ENCODE data around the gene RUFY3. TPM values are rescaled to one million over a fixed set of nuclear protein-coding genes. Genes with fewer than 3 reads are reported as not detected.

Gene RUFY3
- total and polyA plus RNA-seq, 9 of the 15 experiments (the other 6 are each of a cell fraction or from before 2014, with no cell fraction given), result 4.2 to 31.1 (median 21.5) TPM

GRCh38 chr4:70839589-70840093 lies 117.9 kb downstream of the RUFY3 start, which contains the start of gene GRSF1 (continued):
- TF ChIP-seq KAT7 (CRISPR knock-in tag; IDR thresholded peaks at IDR 0.05; ENCODE audit: borderline replicate concordance) (no peak), DDX20 (tag; IDR thresholded peaks at IDR 0.05; ENCODE audit: low read depth) (no peak), ADNP (tag; IDR thresholded peaks at IDR 0.05) (no peak), CEBPG (CRISPR knock-in tag; IDR thresholded peaks at IDR 0.05) (no peak), CEBPG (tag; conservative IDR thresholded peaks at IDR 0.05 in 1 of 2, IDR thresholded peaks at IDR 0.05 in 1 of 2) (no peak), ZNF584 (CRISPR knock-in tag; IDR thresholded peaks at IDR 0.05; ENCODE audit: low read depth) (no peak), SIN3A (IDR thresholded peaks at IDR 0.05; ENCODE audit: borderline replicate concordance in 2 of 2, control insufficient read depth in 1 of 2, low read depth in 2 of 2, low read length in 2 of 2) (peak; percentile 48 to 61; a peak in 1 of 4 replicates), ZFP1 (CRISPR knock-in tag; IDR thresholded peaks at IDR 0.05) (no peak), JUND (IDR thresholded peaks at IDR 0.05; ENCODE audit: borderline replicate concordance, low read depth, low read length) (no peak), JUND (tag; IDR thresholded peaks at IDR 0.05; ENCODE audit: borderline replicate concordance, low read depth, low read length) (no peak; the same call in 2 of the 3 replicates), EP400 (IDR thresholded peaks at IDR 0.05) (peak; percentile 70; the same call in 1 of the 2 replicates), RCOR1 (IDR thresholded peaks at IDR 0.05; ENCODE audit: borderline replicate concordance in 1 of 2, low read depth in 2 of 2, low read length in 2 of 2) (peak in 1 of 2 experiments; percentile 18; a peak in 1 of 4 replicates), MAZ (CRISPR knock-in tag; conservative IDR thresholded peaks at IDR 0.05 in 1 of 2, IDR thresholded peaks at IDR 0.05 in 1 of 2) (peak; percentile 62 to 96), NFE2 (IDR thresholded peaks at IDR 0.05; ENCODE audit: low read depth) (no peak), PREB (CRISPR knock-in tag; IDR thresholded peaks at IDR 0.05) (no peak)

All from K562 (cell line).